ENCODE measurements around the gene TOP2A.

DNA sequence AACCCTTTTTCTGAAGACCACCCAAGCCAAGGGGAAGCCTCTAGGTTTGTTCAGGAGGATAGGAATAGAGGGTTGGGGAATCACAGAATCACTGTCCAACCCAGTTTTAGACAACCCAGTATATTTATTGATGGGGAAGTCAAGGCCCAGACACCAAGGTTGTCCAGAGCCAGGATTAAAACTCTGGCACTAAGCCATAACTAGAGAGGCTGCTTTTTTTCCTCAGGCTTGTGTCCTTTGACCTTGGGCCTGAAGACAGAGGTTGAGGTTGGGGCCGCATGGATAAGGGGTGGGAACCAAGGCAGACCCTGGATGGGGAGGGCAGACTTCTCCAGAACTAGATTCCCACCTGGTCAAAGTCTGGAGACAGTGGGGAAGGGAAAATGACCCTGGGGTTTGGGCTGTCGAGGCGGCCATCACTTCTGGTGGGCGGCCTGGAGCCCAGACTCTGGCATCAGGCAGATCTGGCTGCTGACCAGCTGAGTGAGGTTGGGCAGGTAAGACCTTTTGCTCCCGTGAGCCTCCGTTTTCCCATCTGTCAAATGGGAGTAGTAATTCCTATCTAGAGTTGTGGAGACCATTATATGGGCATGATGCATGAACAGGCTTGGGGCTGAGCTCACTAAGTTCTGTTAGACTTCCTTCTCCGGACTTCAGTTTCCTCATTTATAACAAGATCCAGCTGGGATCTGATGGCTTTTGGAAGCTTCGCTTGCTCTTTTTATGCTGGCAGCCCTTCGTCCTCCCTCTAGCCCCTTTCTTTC lies 43.5 kb upstream of the TOP2A start:
- TF ChIP-seq POLR2A (IDR thresholded peaks at IDR 0.05) (peak in 1 of 2 donors; percentile 13), POLR2AphosphoS5 (IDR thresholded peaks at IDR 0.05) (no peak)

All from gastroesophageal sphincter (tissue), 2 donors.